T-cell (primary cell): ENCODE measurements around the gene CNTRL. TPM values are rescaled to one million over a fixed set of nuclear protein-coding genes. Genes with fewer than 3 reads are reported as not detected.
"Not testable (repeated sequence)": the region's sequence is repeated elsewhere in the genome, so short reads cannot be mapped to it uniquely, and the experiment has no call there.

Experiments
- ATAC-seq, 4 experiments: fragments of 200-7000 bp in 3 of 4; fragments of 150-1000 bp in 1 of 4; cut with Tn5 transposase; replicated peaks in 1 of 4; 1 replicate in 3 of 4; 2 replicates in 1 of 4; pipeline ENCODE4 v1.10.0; 2021; ENCODE audit warnings: moderate library complexity in 3 of 4, mild to moderate bottlenecking in 2 of 4, moderate number of reproducible peaks in 1 of 4
- CTCF ChIA-PET, 2 donors: fragments of 300-600 bp; sonication (Branson Sonifier 250); formaldehyde crosslinking; loops; one replicate each; lab custom pipeline; 2022; ENCODE audit warnings: antibody characterized with exemption in 2 of 2; lab: Charles Lee
- POLR2A ChIA-PET, 2 donors: fragments of 300-600 bp; sonication (Branson Sonifier 250); formaldehyde crosslinking; loops; one replicate each; lab custom pipeline; 2022; ENCODE audit warnings: antibody characterized with exemption in 2 of 2; lab: Charles Lee
- DNase-seq, 35 experiments: peaks; one replicate each; pipeline versions ENCODE4 v3.0.0 to v3.0.0-alpha.2; 2013 to 2023
- H3K27ac ChIP-seq: one replicate; pipeline ENCODE4 v1.5.1; 2013; ENCODE audit warnings: low read length
- H3K27me3 ChIP-seq, 2 experiments: replicated peaks in 1 of 2; 1 replicate in 1 of 2; 2 replicates in 1 of 2; pipeline versions ENCODE4 v1.6.1 to v1.7.0; 2013; ENCODE audit warnings: low read length in 1 of 2, mixed read lengths in 1 of 2; ENCODE audit not compliant: control insufficient read depth in 2 of 2, insufficient read depth in 2 of 2; ENCODE audit errors: extremely low read depth in 1 of 2
- H3K36me3 ChIP-seq, 2 donors: 1 replicate in 1 of 2; 2 replicates in 1 of 2; pipeline versions ENCODE4 v1.6.1 to v1.7.0; 2013; ENCODE audit warnings: low read length in 1 of 2; ENCODE audit not compliant: control insufficient read depth in 2 of 2, insufficient read depth in 1 of 2; ENCODE audit errors: extremely low read depth in 1 of 2
- H3K4me1 ChIP-seq, 2 experiments: 1 replicate in 1 of 2; 2 replicates in 1 of 2; pipeline versions ENCODE4 v1.6.1 to v1.7.0; 2013; ENCODE audit warnings: low read length in 2 of 2, mixed read lengths in 1 of 2; ENCODE audit not compliant: insufficient read depth in 2 of 2, control insufficient read depth in 1 of 2; ENCODE audit errors: extremely low read depth in 1 of 2
- H3K4me3 ChIP-seq, 2 donors: 1 replicate in 1 of 2; 2 replicates in 1 of 2; pipeline versions ENCODE4 v1.5.1 to v1.7.0; 2013; ENCODE audit warnings: mild to moderate bottlenecking in 2 of 2, low read length in 1 of 2, moderate library complexity in 1 of 2; ENCODE audit not compliant: control insufficient read depth in 1 of 2; ENCODE audit errors: extremely low read depth in 1 of 2
- H3K9me3 ChIP-seq: 2 replicates; pipeline ENCODE4 v1.7.0; 2013
- H3K27ac Mint-ChIP-seq, 2 donors: one replicate each; pipeline ENCODE4 v1.8.0; 2020 to 2021; ENCODE audit warnings: mild to moderate bottlenecking in 2 of 2, mixed read lengths in 2 of 2
- H3K27me3 Mint-ChIP-seq, 2 donors: one replicate each; pipeline ENCODE4 v1.8.0; 2021 to 2022; ENCODE audit warnings: mixed read lengths in 2 of 2
- H3K36me3 Mint-ChIP-seq: one replicate; pipeline ENCODE4 v1.8.0; 2021; ENCODE audit warnings: mixed read lengths
- H3K4me1 Mint-ChIP-seq, 3 donors: one replicate each; pipeline ENCODE4 v1.8.0; 2020 to 2022; ENCODE audit warnings: mixed read lengths in 3 of 3, mild to moderate bottlenecking in 1 of 3
- H3K4me3 Mint-ChIP-seq, 3 donors: one replicate each; pipeline ENCODE4 v1.8.0; 2020 to 2022; ENCODE audit warnings: mild to moderate bottlenecking in 3 of 3, mixed read lengths in 3 of 3, moderate library complexity in 3 of 3
- H3K9me3 Mint-ChIP-seq, 3 donors: one replicate each; pipeline ENCODE4 v1.8.0; 2020 to 2022; ENCODE audit warnings: mixed read lengths in 3 of 3
- WGBS: methylation state at CpG from one replicate; pipeline ENCODE4 v1.1.5; 2013; ENCODE audit warnings: missing lambda C conversion rate; ENCODE audit not compliant: insufficient coverage; 5-methylcytosine and 5-hydroxymethylcytosine counted together
- total RNA-seq, 35 experiments: library from RNA in 6 of 35; stranded (reverse) in 6 of 35; fragments of 120-200 nt in 1 of 35; gene quantifications; one replicate each; pipeline versions ENCODE4 v1.2.1 to v1.2.4 and lab custom pipeline; 2013 to 2026

Gene CNTRL
- total RNA-seq, 5 donors from 2014 or later (not counting 1 experiment from before 2014, with no cell fraction given) = 84.6 to 101 (median 93.7) TPM

- Histone ChIP-seq H3K4me1 (peaks cover 8 to 10% of the 10 kb centered on the region in 2 experiments), H3K4me3 (no peak overlapping the region), H3K9me3 (no peaks in the 10 kb centered on the region), H3K36me3 (peaks cover 14 to 89% of the 10 kb centered on the region in 2 donors), H3K27me3 (no peaks in the 10 kb centered on the region), H3K27ac (peak overlapping the region; percentile 36)
- DNase-seq (peak in 27 of 35 experiments; percentile 1 to 53 (median 14)), ATAC-seq (peak; percentile 68 to 87 (median 79))
- H3K4me3 Mint-ChIP-seq = peak overlapping the region in 1 of 3 donors; percentile 47
- H3K27me3 Mint-ChIP-seq = no peaks in the 10 kb centered on the region
- peaks cover 72% of the 10 kb centered on the region for H3K36me3 Mint-ChIP-seq
- peaks cover 19 to 23% (median 22%) of the 10 kb centered on the region in 3 donors for H3K4me1 Mint-ChIP-seq
- ChIA-PET CTCF (interaction anchor here (0.7 to 2.0 kb wide), 8 partner anchors 9 to 322 kb away, joined by 3 to 9 read pairs (median 4); partner anchors contain the start of gene RAB14 (in 1 of the 2)), POLR2A (no interaction called here)
- H3K9me3 Mint-ChIP-seq = no peaks in the 10 kb centered on the region
- WGBS = 20% methylated on average over 1 of the region's 3 CpGs
- peak overlapping the region; percentile 85 to 92 for H3K27ac Mint-ChIP-seq
These were observed 94.4 kb downstream of the CNTRL start for GRCh38 chr9:121169094-121169601.

GRCh38 chr9:121171236-121171635 is 96.5 kb downstream of the CNTRL start:
- H3K27me3 Mint-ChIP-seq = no peaks in the 10 kb centered on the region
- no peak overlapping the region for H3K27ac ChIP-seq
- ATAC-seq (no peak), DNase-seq (no peak)
- no peak overlapping the region for H3K4me3 Mint-ChIP-seq
- H3K9me3 ChIP-seq = no peaks in the 10 kb centered on the region
- peaks cover 8 to 10% of the 10 kb centered on the region in 2 experiments for H3K4me1 ChIP-seq
- H3K9me3 Mint-ChIP-seq = no peaks in the 10 kb centered on the region
- no peak overlapping the region for H3K4me3 ChIP-seq
- H3K36me3 ChIP-seq = peaks cover 16 to 89% of the 10 kb centered on the region in 2 donors
- peaks cover 75% of the 10 kb centered on the region for H3K36me3 Mint-ChIP-seq
- peak overlapping the region; percentile 2 to 69 for H3K27ac Mint-ChIP-seq
- CTCF ChIA-PET = interaction anchor here (0.6 to 1.4 kb wide), 6 partner anchors 14 to 417 kb away, joined by 3 to 4 read pairs (median 3); no protein-coding TSS in a partner anchor
- POLR2A ChIA-PET = interaction anchor here (0.6 to 1.0 kb wide), 3 partner anchors 9 to 320 kb away, joined by 3 to 15 read pairs (median 3); no protein-coding TSS in a partner anchor
- peaks cover 20 to 23% (median 22%) of the 10 kb centered on the region in 3 donors for H3K4me1 Mint-ChIP-seq
- H3K27me3 ChIP-seq = no peaks in the 10 kb centered on the region
- WGBS = 93% methylated on average over 2 of the region's 5 CpGs

GRCh38 chr9:121172726-121173487 is 98.2 kb downstream of the CNTRL start:
- Histone ChIP-seq H3K4me1 (peaks cover 8 to 10% of the 10 kb centered on the region in 2 experiments), H3K4me3 (no peak overlapping the region), H3K27me3 (no peaks in the 10 kb centered on the region), H3K9me3 (no peaks in the 10 kb centered on the region), H3K36me3 (peaks cover 18 to 89% of the 10 kb centered on the region in 2 donors), H3K27ac (no peak overlapping the region)
- WGBS = no CpG with 5 or more reads among the region's 1 CpG
- ChIA-PET CTCF (interaction anchor here in 1 of 2 donors (1.0 kb wide), 1 partner anchor 51 kb away, joined by 3 read pairs; no protein-coding TSS in a partner anchor), POLR2A (interaction anchor here in 1 of 2 donors (0.6 to 0.7 kb wide), 2 partner anchors 13 to 22 kb away, joined by 3 to 9 read pairs; no protein-coding TSS in a partner anchor)
- H3K27me3 Mint-ChIP-seq = no peaks in the 10 kb centered on the region
- H3K36me3 Mint-ChIP-seq = peaks cover 75% of the 10 kb centered on the region
- no peaks in the 10 kb centered on the region for H3K9me3 Mint-ChIP-seq
- no peak for ATAC-seq
- peaks cover 16 to 18% (median 17%) of the 10 kb centered on the region in 3 donors for H3K4me1 Mint-ChIP-seq
- DNase-seq = no peak
- peak overlapping the region; percentile 21 to 36 for H3K27ac Mint-ChIP-seq
- H3K4me3 Mint-ChIP-seq = no peak overlapping the region

- Mint-ChIP-seq H3K36me3 (peaks cover 73% of the 10 kb centered on the region), H3K9me3 (no peaks in the 10 kb centered on the region), H3K27ac (peak overlapping the region; percentile 19 to 36), H3K27me3 (no peaks in the 10 kb centered on the region), H3K4me1 (peaks cover 10 to 12% (median 12%) of the 10 kb centered on the region in 3 donors), H3K4me3 (no peak overlapping the region)
- WGBS = 100% methylated on average over 1 of the region's 7 CpGs
- no peak for DNase-seq
- peaks cover 18 to 89% of the 10 kb centered on the region in 2 donors for H3K36me3 ChIP-seq
- no peaks in the 10 kb centered on the region for H3K27me3 ChIP-seq
- ChIA-PET CTCF (interaction anchor here in 1 of 2 donors (1.0 kb wide), 1 partner anchor 52 kb away, joined by 3 read pairs; no protein-coding TSS in a partner anchor), POLR2A (interaction anchor here in 1 of 2 donors (0.6 to 0.7 kb wide), 2 partner anchors 12 to 23 kb away, joined by 3 to 9 read pairs; no protein-coding TSS in a partner anchor)
- H3K4me3 ChIP-seq = no peak overlapping the region
- ATAC-seq = no peak
- no peak overlapping the region for H3K27ac ChIP-seq
- peaks cover 6 to 7% of the 10 kb centered on the region in 2 experiments for H3K4me1 ChIP-seq
- H3K9me3 ChIP-seq = no peaks in the 10 kb centered on the region
These were observed 98.7 kb downstream of the CNTRL start for GRCh38 chr9:121173501-121173900.

GRCh38 chr9:121178676-121179372 is 104.1 kb downstream of the CNTRL start:
- Mint-ChIP-seq H3K27ac (peak overlapping the region in 1 of 2 donors; percentile 57), H3K4me3 (no peak overlapping the region), H3K9me3 (no peaks in the 10 kb centered on the region), H3K4me1 (peaks cover 21 to 27% (median 23%) of the 10 kb centered on the region in 3 donors), H3K27me3 (no peaks in the 10 kb centered on the region), H3K36me3 (peaks cover 54% of the 10 kb centered on the region)
- no peak for DNase-seq
- H3K4me1 ChIP-seq = peaks cover 0 to 2% of the 10 kb centered on the region in 2 experiments
- 86% methylated on average over 1 of the region's 6 CpGs for WGBS
- CTCF ChIA-PET = no interaction called here
- no peaks in the 10 kb centered on the region for H3K27me3 ChIP-seq
- H3K27ac ChIP-seq = no peak overlapping the region
- no peak for ATAC-seq
- H3K4me3 ChIP-seq = no peak overlapping the region
- POLR2A ChIA-PET = no interaction called here
- no peaks in the 10 kb centered on the region for H3K9me3 ChIP-seq
- H3K36me3 ChIP-seq = peaks cover 11 to 76% of the 10 kb centered on the region in 2 donors

- H3K36me3 Mint-ChIP-seq = peaks cover 51% of the 10 kb centered on the region
- peak overlapping the region; percentile 36 to 61 for H3K27ac Mint-ChIP-seq
- CTCF ChIA-PET, DNase-seq, H3K4me3 Mint-ChIP-seq, H3K27ac ChIP-seq, H3K27me3 Mint-ChIP-seq, ATAC-seq, H3K4me3 ChIP-seq, POLR2A ChIA-PET, H3K9me3 ChIP-seq, H3K9me3 Mint-ChIP-seq, H3K27me3 ChIP-seq, H3K4me1 ChIP-seq: not testable (repeated sequence)
- peaks cover 21 to 33% (median 28%) of the 10 kb centered on the region in 3 donors for H3K4me1 Mint-ChIP-seq
- no CpG with 5 or more reads among the region's 1 CpG for WGBS
- H3K36me3 ChIP-seq = peaks cover 11 to 78% of the 10 kb centered on the region in 2 donors
These were observed 104.6 kb downstream of the CNTRL start for GRCh38 chr9:121179373-121179721.
